HG02885 (cell line): ENCODE results near the gene NOL9.

Source experiments
- ATAC-seq: cut with Tn5 transposase; IDR thresholded peaks from one replicate; pipeline ENCODE4 v1.9.1; 2021; ENCODE audit warnings: mild to moderate bottlenecking; ENCODE audit not compliant: unreplicated experiment, poor library complexity

Gene NOL9

DNA sequence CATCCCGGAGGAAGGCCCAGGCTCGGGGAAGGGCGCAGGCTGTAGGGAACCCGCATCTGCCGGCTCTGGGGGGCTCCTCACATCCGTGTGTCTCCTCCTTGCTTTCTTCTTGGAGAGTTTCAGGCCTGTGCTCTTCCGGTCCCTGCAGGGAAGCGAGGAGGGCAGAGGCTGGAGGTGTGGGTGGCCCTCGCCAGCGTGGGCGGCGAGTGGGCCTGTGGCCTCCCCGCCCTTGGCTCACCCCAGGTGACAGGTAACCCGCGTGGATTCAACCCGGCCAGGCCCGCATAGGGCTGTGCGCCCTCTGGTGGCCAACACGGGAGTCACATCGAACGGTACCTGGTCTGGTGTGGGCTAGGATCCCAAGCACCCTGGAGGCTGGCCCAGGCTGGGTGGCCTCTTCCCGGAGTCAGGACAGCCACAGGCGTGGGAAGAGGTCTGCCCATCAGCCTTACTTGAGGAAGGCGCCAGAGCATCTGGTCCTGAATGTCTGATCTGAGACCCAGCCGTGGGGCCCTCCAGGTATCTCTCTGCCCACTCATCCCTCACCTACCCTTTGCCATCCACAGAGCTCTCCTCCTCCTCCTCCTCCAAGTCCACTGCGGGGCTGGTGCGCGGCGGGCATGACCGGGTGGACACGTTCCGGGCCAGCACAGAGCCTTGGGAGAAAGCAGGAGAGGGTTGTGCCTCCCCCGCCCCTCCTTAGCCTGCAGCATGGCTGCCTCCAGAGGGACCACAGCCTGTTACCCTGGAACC lies 78.8 kb downstream of the NOL9 start:
- no peak for ATAC-seq

DNA sequence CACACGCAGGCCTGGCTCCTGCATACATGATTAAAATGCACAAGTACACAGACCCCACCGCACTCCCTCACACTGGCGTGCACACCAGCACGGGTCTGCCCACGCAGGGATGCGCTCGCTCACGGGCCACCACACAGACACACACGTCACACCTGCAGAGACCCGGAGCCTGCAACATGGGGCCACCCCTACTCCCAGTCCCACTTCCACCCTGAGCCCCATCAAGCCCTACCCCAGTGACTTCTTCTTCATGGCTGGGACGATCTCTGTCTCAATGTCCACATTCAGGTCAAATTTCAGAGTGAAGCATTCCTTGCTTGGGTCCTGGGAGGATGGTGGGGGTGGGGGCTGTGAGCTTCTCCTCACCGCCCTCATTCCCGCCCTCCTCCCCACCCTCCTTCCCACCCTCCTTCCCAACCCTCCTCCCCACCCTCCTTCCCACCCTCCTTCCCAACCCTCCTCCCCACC lies 79.5 kb downstream of the NOL9 start:
- ATAC-seq: no peak

- no peak for ATAC-seq
These were observed 80.1 kb downstream of the NOL9 start for GRCh38 chr1:6473974-6474814.

GRCh38 chr1:6473156-6473555 lies 81.2 kb downstream of the NOL9 start:
- no peak for ATAC-seq

DNA sequence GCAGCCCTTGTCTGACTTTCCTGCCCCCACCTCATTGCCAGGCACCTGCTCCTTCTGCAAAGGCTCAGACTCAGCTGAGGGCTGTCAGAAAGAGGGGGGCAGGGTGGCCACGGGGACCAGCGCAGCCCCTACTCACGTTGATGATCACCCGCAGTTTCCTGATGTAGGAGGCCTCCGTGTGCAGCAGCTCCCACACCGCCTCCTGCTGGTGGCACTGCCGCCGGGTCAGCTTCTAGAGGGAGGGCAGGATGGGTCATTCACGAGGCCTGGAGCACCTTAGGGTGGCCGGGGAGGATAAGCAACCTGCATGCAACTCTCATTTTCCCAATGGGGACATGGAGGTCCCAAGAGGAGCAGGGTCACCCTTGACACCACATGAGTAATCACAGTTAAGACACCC lies 81.9 kb downstream of the NOL9 start:
- no peak for ATAC-seq

DNA sequence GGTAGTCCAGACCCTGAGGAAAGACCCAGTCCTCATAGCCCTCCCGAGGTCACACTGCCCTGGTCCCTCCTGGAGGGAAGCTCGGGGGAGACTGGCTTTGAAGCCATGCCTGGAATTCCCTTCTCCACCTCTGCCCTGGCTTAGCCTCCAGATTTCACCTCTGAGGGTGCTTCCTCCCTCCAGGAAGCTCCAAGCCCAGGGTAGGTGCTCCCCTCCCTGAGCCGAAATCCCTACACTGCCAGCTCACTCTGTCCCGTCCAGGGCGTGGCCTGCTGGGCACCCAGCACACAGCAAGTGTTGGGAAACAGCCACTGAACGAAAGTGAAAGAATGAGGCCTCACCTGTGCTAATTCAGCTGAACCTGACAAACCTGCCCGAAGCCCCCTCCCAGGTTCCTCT lies 82.3 kb downstream of the NOL9 start:
- ATAC-seq: no peak
